HCT116 (cell line): ENCODE results near the gene PRR23E. TPM values are rescaled to one million over a fixed set of nuclear protein-coding genes. Genes with fewer than 3 reads are reported as not detected.

Experiments
- ATAC-seq: fragments of 200-7000 bp; cut with Tn5 transposase; 2 replicates; pipeline ENCODE4 v1.9.1; 2020; ENCODE audit warnings: mild to moderate bottlenecking, moderate library complexity
- BruUV-seq: library from RNA; stranded (reverse); fragments of 400-500 nt; replicated peaks from 2 replicates; lab custom pipeline; 2021; lab: Mats Ljungman, UMichigan
- CTCF ChIA-PET: fragments of 300-600 bp; sonication (Branson Sonifier 250); formaldehyde crosslinking; loops from one replicate; lab custom pipeline; 2021; ENCODE audit warnings: antibody characterized with exemption; lab: Charles Lee
- POLR2A ChIA-PET: fragments of 300-600, 350-600 bp; sonication (Branson Sonifier 250); formaldehyde crosslinking; loops from one replicate; lab custom pipeline; 2021; ENCODE audit warnings: antibody characterized with exemption; lab: Charles Lee
- RAD21 ChIA-PET, 2 experiments: fragments of 300-600 bp; sonication (Branson Sonifier 250); formaldehyde crosslinking; loops; one replicate each; lab custom pipeline; 2023; ENCODE audit warnings: low total read pairs in 2 of 2; ENCODE audit not compliant: uncharacterized antibody in 2 of 2, unreplicated experiment in 2 of 2, low non-redundant PET in 1 of 2; lab: Charles Lee
- DNase-seq: peaks from one replicate; pipeline ENCODE4 v3.0.0-alpha.2; 2010; ENCODE audit warnings: low read depth, low spot score
- H2AFZ ChIP-seq: fragments of 200-600 bp; shearing (Covaris generic), sonication (generic); 2 replicates; pipeline ENCODE4 v1.6.1; 2017; ENCODE audit warnings: low read depth, mixed run types, mixed read lengths, antibody characterized with exemption, low read length; ENCODE audit not compliant: poor library complexity, severe bottlenecking
- H3K27ac ChIP-seq: 2 replicates; pipeline ENCODE4 v1.5.1; 2012; ENCODE audit warnings: low read depth, low read length
- H3K27me3 ChIP-seq: fragments of 200-600 bp; sonication (generic); 2 replicates; pipeline ENCODE4 v1.6.1; 2016; ENCODE audit warnings: mixed run types, low read length, mixed read lengths; ENCODE audit not compliant: insufficient read depth
- H3K36me3 ChIP-seq, 2 experiments: fragments of 200-500 bp in 1 of 2; fragments of 200-600 bp in 1 of 2; sonication (Bioruptor generic) in 1 of 2; sonication (generic) in 1 of 2; 2 replicates each; pipeline versions ENCODE4 v1.5.1 to v1.6.1; 2014 to 2016; ENCODE audit warnings: low read length in 2 of 2, inconsistent platforms in 1 of 2, mixed read lengths in 1 of 2, mixed run types in 1 of 2; ENCODE audit not compliant: insufficient read depth in 2 of 2, control insufficient read depth in 1 of 2
- H3K4me1 ChIP-seq, 2 experiments: fragments of 200-600 bp in 1 of 2; sonication (generic) in 1 of 2; 2 replicates each; pipeline versions ENCODE4 v1.5.1 to v1.6.1; 2012 to 2017; ENCODE audit warnings: low read length in 2 of 2, inconsistent platforms in 1 of 2, mild to moderate bottlenecking in 1 of 2, mixed read lengths in 1 of 2, mixed run types in 1 of 2, moderate library complexity in 1 of 2; ENCODE audit not compliant: insufficient read depth in 2 of 2, control insufficient read depth in 1 of 2
- H3K4me2 ChIP-seq: fragments of 200-600 bp; sonication (generic); 2 replicates; pipeline ENCODE4 v1.6.1; 2017; ENCODE audit warnings: mixed run types, low read length, mixed read lengths
- H3K4me3 ChIP-seq, 2 experiments: fragments of 200-600 bp in 1 of 2; sonication (generic) in 1 of 2; replicated peaks in 1 of 2; 2 replicates each; pipeline ENCODE4 v1.5.1; 2011 to 2016; ENCODE audit warnings: low read length in 2 of 2, control low read depth in 1 of 2, low read depth in 1 of 2, mild to moderate bottlenecking in 1 of 2, mixed read lengths in 1 of 2, mixed run types in 1 of 2
- H3K79me2 ChIP-seq: fragments of 200-600 bp; sonication (generic); 2 replicates; pipeline ENCODE4 v1.6.1; 2017; ENCODE audit warnings: mild to moderate bottlenecking, mixed run types, low read length, moderate library complexity, mixed read lengths; ENCODE audit not compliant: insufficient read depth
- H3K9ac ChIP-seq: fragments of 200-600 bp; sonication (generic); 2 replicates; pipeline ENCODE4 v1.6.1; 2016; ENCODE audit warnings: low read length, mixed read lengths
- H3K9me2 ChIP-seq: fragments of 200-600 bp; sonication (generic), shearing (Covaris generic); 2 replicates; pipeline ENCODE4 v1.6.1; 2017; ENCODE audit warnings: mixed run types, mild to moderate bottlenecking, moderate library complexity; ENCODE audit not compliant: insufficient read depth
- H3K9me3 ChIP-seq, 2 experiments: fragments of 200-500 bp in 1 of 2; fragments of 200-600 bp in 1 of 2; sonication (Bioruptor generic) in 1 of 2; sonication (generic) in 1 of 2; 2 replicates each; pipeline ENCODE4 v1.6.1; 2014 to 2017; ENCODE audit warnings: low read length in 2 of 2, mixed read lengths in 2 of 2, inconsistent platforms in 1 of 2, low read depth in 1 of 2, mild to moderate bottlenecking in 1 of 2, mixed run types in 1 of 2, moderate library complexity in 1 of 2; ENCODE audit not compliant: control insufficient read depth in 1 of 2, insufficient read depth in 1 of 2
- H4K20me1 ChIP-seq: fragments of 200-600 bp; sonication (generic), shearing (Covaris generic); 2 replicates; pipeline ENCODE4 v1.6.1; 2017; ENCODE audit warnings: mixed run types, mild to moderate bottlenecking, moderate library complexity; ENCODE audit not compliant: insufficient read depth
- ATF3 ChIP-seq: IDR thresholded peaks from 2 replicates; pipeline ENCODE4 v1.6.1; 2012
- CEBPB ChIP-seq: IDR thresholded peaks from 2 replicates; pipeline ENCODE4 v1.6.1; 2012; ENCODE audit warnings: low read depth
- ELF1 ChIP-seq: IDR thresholded peaks from 2 replicates; pipeline ENCODE4 v1.6.1; 2012; ENCODE audit warnings: low read depth, borderline replicate concordance
- EZH2 ChIP-seq: fragments of 200-600 bp; sonication (generic); IDR thresholded peaks from 2 replicates; pipeline ENCODE4 v1.6.1; 2017; ENCODE audit warnings: antibody characterized with exemption, mixed run types
- EZH2phosphoT487 ChIP-seq: fragments of 200-600 bp; IDR thresholded peaks from 2 replicates; pipeline ENCODE4 v1.6.1; 2018; ENCODE audit warnings: antibody characterized with exemption, borderline replicate concordance
- FOSL1 ChIP-seq: IDR thresholded peaks from 2 replicates; pipeline ENCODE4 v1.6.1; 2012; ENCODE audit warnings: low read depth
- JUND ChIP-seq: IDR thresholded peaks from 2 replicates; pipeline ENCODE4 v1.6.1; 2012
- MAX ChIP-seq: IDR thresholded peaks from 2 replicates; pipeline ENCODE4 v1.6.1; 2012
- REST ChIP-seq: IDR thresholded peaks from 2 replicates; pipeline ENCODE4 v1.6.1; 2012; ENCODE audit warnings: low read depth
- SIN3A ChIP-seq: IDR thresholded peaks from 2 replicates; pipeline ENCODE4 v1.6.1; 2012; ENCODE audit warnings: low read depth
- SP1 ChIP-seq: IDR thresholded peaks from 2 replicates; pipeline ENCODE4 v1.6.1; 2012; ENCODE audit warnings: low read depth
- TCF7L2 ChIP-seq: IDR thresholded peaks from 2 replicates; pipeline ENCODE4 v1.7.0; 2011; ENCODE audit warnings: borderline replicate concordance, inconsistent platforms; ENCODE audit not compliant: insufficient read depth, insufficient read length; ENCODE audit errors: extremely low read depth
- YY1 ChIP-seq: IDR thresholded peaks from 2 replicates; pipeline ENCODE4 v1.6.1; 2011; ENCODE audit warnings: low read length, low read depth, moderate library complexity, mild to moderate bottlenecking; ENCODE audit not compliant: insufficient replicate concordance; ENCODE audit errors: extremely low read depth
- ZBTB33 ChIP-seq: IDR thresholded peaks from 2 replicates; pipeline ENCODE4 v1.6.1; 2011; ENCODE audit warnings: mild to moderate bottlenecking, low read length, moderate library complexity; ENCODE audit not compliant: insufficient replicate concordance; ENCODE audit errors: extremely low read depth
- ZFX ChIP-seq: fragments of 450-650 bp; IDR thresholded peaks from 2 replicates; pipeline ENCODE4 v1.6.1; 2017
- intact Hi-C: fragments of 100-400 bp; cut with micrococcal nuclease; formaldehyde crosslinking; loops from 2 replicates; pipeline ENCODE4 v1.10.0; 2022
- total RNA-seq: library from RNA; stranded (reverse); gene quantifications from one replicate; pipeline ENCODE4 v1.2.1, GENCODE V29; 2021; ENCODE audit not compliant: unreplicated experiment

Gene PRR23E
- total RNA-seq, 1 experiment from 2014 or later: not detected

GRCh38 chr3:127173516-127174166 lies 19.3 kb upstream of the PRR23E start (continued):
- TF ChIP-seq MAX: no peak
- no peak for TF ChIP-seq ELF1
- no peak for TF ChIP-seq EZH2phosphoT487
- no peak for TF ChIP-seq REST
- TF ChIP-seq SP1: no peak
- TF ChIP-seq FOSL1: no peak
- no peak for TF ChIP-seq ZFX
- no peak for TF ChIP-seq JUND
- no peak for TF ChIP-seq TCF7L2

- ChIA-PET POLR2A (no interaction called here), RAD21 (no interaction called here), CTCF (no interaction called here)
- BruUV-seq: no TSS peak
- no peaks in the 10 kb centered on the region for H3K9me2 ChIP-seq
- H2AFZ ChIP-seq: no peak overlapping the region
- no peak overlapping the region for H3K27ac ChIP-seq
- DNase-seq: no peak
- intact Hi-C loops: no loop called here
- ATAC-seq: no peak
- H4K20me1 ChIP-seq: no peaks in the 10 kb centered on the region
- H3K27me3 ChIP-seq: peaks cover 6% of the 10 kb centered on the region; the same call in 1 of the 2 replicates
- peaks cover 0 to 5% of the 10 kb centered on the region in 2 experiments; a peak in 1 of 4 replicates for H3K9me3 ChIP-seq
- H3K9ac ChIP-seq: no peak overlapping the region
- no peak overlapping the region for H3K4me2 ChIP-seq
- no peaks in the 10 kb centered on the region for H3K36me3 ChIP-seq
- H3K79me2 ChIP-seq: no peaks in the 10 kb centered on the region
- H3K4me1 ChIP-seq: peaks cover 14 to 20% of the 10 kb centered on the region in 2 experiments
- no peak overlapping the region for H3K4me3 ChIP-seq
- TF ChIP-seq ELF1 (no peak), ZFX (no peak), ATF3 (no peak), YY1 (no peak), TCF7L2 (no peak), ZBTB33 (no peak), SIN3A (no peak), JUND (no peak), MAX (no peak), CEBPB (no peak), EZH2 (no peak)
These were observed 18.6 kb upstream of the PRR23E start for GRCh38 chr3:127174284-127174683.
